ENCODE data around the gene TEX22.

Gene TEX22

GRCh38 chr14:105456736-105457617 lies 58.6 kb downstream of the TEX22 start:
- no peak for DNase-seq (ENCODE audit: low read depth)

- no peak for DNase-seq (ENCODE audit: low read depth)
Measured at GRCh38 chr14:105458010-105458409, 59.7 kb downstream of the TEX22 start.

GRCh38 chr14:105458571-105458970 lies 60.2 kb downstream of the TEX22 start:
- no peak for DNase-seq (ENCODE audit: low read depth)

- no peak for DNase-seq (ENCODE audit: low read depth)
Measured at GRCh38 chr14:105460116-105460515, 61.8 kb downstream of the TEX22 start.

GRCh38 chr14:105460616-105461015 lies 62.3 kb downstream of the TEX22 start:
- no peak for DNase-seq (ENCODE audit: low read depth)

GRCh38 chr14:105461903-105462302 lies 63.6 kb downstream of the TEX22 start:
- no peak for DNase-seq (ENCODE audit: low read depth)
